Keratinocyte (primary cell): ENCODE results near the gene ATAD2B. TPM values are rescaled to one million over a fixed set of nuclear protein-coding genes. Genes with fewer than 3 reads are reported as not detected.

Experiments
- DNase-seq: peaks from one replicate; pipeline ENCODE4 v3.0.0-alpha.2; 2011; ENCODE audit warnings: low read depth, missing footprints, low spot score
- FAIRE-seq: peaks from 2 replicates; lab custom pipeline; 2011; peaks lifted over from hg19 to GRCh38; lab: Jason Lieb, UNC
- H2AFZ ChIP-seq: 2 replicates; pipeline ENCODE4 v1.6.0; 2012; ENCODE audit warnings: low read length, control low read depth, inconsistent platforms; ENCODE audit not compliant: control insufficient read depth
- H3K27ac ChIP-seq: 2 replicates; pipeline ENCODE4 v1.5.1; 2011; ENCODE audit warnings: low read length; ENCODE audit not compliant: control insufficient read depth, insufficient read depth
- H3K27me3 ChIP-seq: 3 replicates; pipeline ENCODE4 v1.6.0; 2011; ENCODE audit warnings: low read length; ENCODE audit not compliant: control insufficient read depth, insufficient read depth; ENCODE audit errors: extremely low read depth
- H3K36me3 ChIP-seq, 2 experiments: 2 replicates in 1 of 2; 3 replicates in 1 of 2; pipeline ENCODE4 v1.5.1; 2011; ENCODE audit warnings: low read length in 2 of 2, mild to moderate bottlenecking in 1 of 2; ENCODE audit not compliant: control insufficient read depth in 2 of 2, insufficient read depth in 2 of 2; ENCODE audit errors: extremely low read depth in 1 of 2
- H3K4me1 ChIP-seq: 3 replicates; pipeline ENCODE4 v1.5.1; 2011; ENCODE audit warnings: low read length; ENCODE audit not compliant: control insufficient read depth, insufficient read depth; ENCODE audit errors: extremely low read depth
- H3K4me2 ChIP-seq: 3 replicates; pipeline ENCODE4 v1.6.0; 2011; ENCODE audit warnings: low read depth, low read length; ENCODE audit not compliant: control insufficient read depth, insufficient read depth; ENCODE audit errors: extremely low read depth
- H3K4me3 ChIP-seq, 3 experiments: fragments of 200-600 bp in 1 of 3; sonication (generic) in 1 of 3; 2 replicates in 2 of 3; 3 replicates in 1 of 3; pipeline ENCODE4 v1.5.1; 2011 to 2016; ENCODE audit warnings: low read length in 3 of 3, mild to moderate bottlenecking in 3 of 3, control low read depth in 2 of 3, inconsistent platforms in 1 of 3, low read depth in 1 of 3, mixed read lengths in 1 of 3, mixed run types in 1 of 3, moderate library complexity in 1 of 3; ENCODE audit not compliant: control insufficient read depth in 2 of 3, insufficient read depth in 2 of 3; ENCODE audit errors: extremely low read depth in 1 of 3
- H3K79me2 ChIP-seq: 2 replicates; pipeline ENCODE4 v1.6.0; 2012; ENCODE audit warnings: low read length; ENCODE audit not compliant: control insufficient read depth, insufficient read depth
- H3K9ac ChIP-seq: 3 replicates; pipeline ENCODE4 v1.6.0; 2011; ENCODE audit warnings: low read length; ENCODE audit not compliant: control insufficient read depth, insufficient read depth; ENCODE audit errors: extremely low read depth
- H3K9me1 ChIP-seq: 3 replicates; pipeline ENCODE4 v1.6.0; 2011; ENCODE audit warnings: low read length; ENCODE audit not compliant: control insufficient read depth, insufficient read depth; ENCODE audit errors: extremely low read depth
- H3K9me3 ChIP-seq: 2 replicates; pipeline ENCODE4 v1.5.1; 2012; ENCODE audit warnings: low read depth, low read length; ENCODE audit not compliant: control insufficient read depth
- H4K20me1 ChIP-seq: 3 replicates; pipeline ENCODE4 v1.6.0; 2011; ENCODE audit warnings: low read length; ENCODE audit not compliant: control insufficient read depth, insufficient read depth; ENCODE audit errors: extremely low read depth
- CTCF ChIP-seq, 3 experiments: IDR thresholded peaks in 1 of 3; conservative IDR thresholded peaks in 1 of 3; optimal IDR thresholded peaks in 1 of 3; 2 replicates in 2 of 3; 3 replicates in 1 of 3; pipeline versions ENCODE3 to v1.5.1; 2011; ENCODE audit warnings: low read length in 3 of 3, mild to moderate bottlenecking in 3 of 3, moderate library complexity in 2 of 3, control low read depth in 1 of 3, inconsistent platforms in 1 of 3; ENCODE audit not compliant: insufficient read depth in 2 of 3; ENCODE audit errors: extremely low read depth in 1 of 3
- EZH2 ChIP-seq: IDR thresholded peaks from one replicate; pipeline ENCODE4 v1.6.1; 2012; ENCODE audit warnings: inconsistent platforms, mild to moderate bottlenecking, low read length, moderate library complexity
- dilution Hi-C: fragments of 300-500 bp; cut with MboI; formaldehyde crosslinking; loops from one replicate; pipeline ENCODE4 v1.7.0; 2020; ENCODE audit warnings: low sequenced_read_pairs; ENCODE audit not compliant: extremely low pct_ligation_motif_present
- polyA plus RNA-seq, 5 experiments: library from polyadenylated mRNA; depleted of rRNA in 3 of 5; stranded (reverse) in 3 of 5; stranded (forward) in 1 of 5; unstranded in 1 of 5; fragments of >200 nt; gene quantifications; 1 replicate in 1 of 5; 2 replicates in 3 of 5; 3 replicates in 1 of 5; pipeline versions ENCODE4 v1.2.1 to v1.2.3, GENCODE V29; 2011 to 2012; ENCODE audit warnings: missing spikeins in 2 of 5, low read depth in 1 of 5, low replicate concordance in 1 of 5

ATAD2B gene
- polyA plus RNA-seq, 1 donor (not counting 4 experiments of a cell fraction or from before 2014, with no cell fraction given) = 4.4 TPM

GRCh38 chr2:23711979-23712755 is 214.8 kb downstream of the ATAD2B start:
- Histone ChIP-seq H3K9ac (no peak overlapping the region), H3K36me3 (peaks cover 3 to 7% of the 10 kb centered on the region in 2 experiments), H3K27ac (no peak overlapping the region), H3K4me1 (no peaks in the 10 kb centered on the region), H3K9me1 (no peaks in the 10 kb centered on the region), H3K79me2 (no peaks in the 10 kb centered on the region), H4K20me1 (no peaks in the 10 kb centered on the region), H3K4me3 (no peak overlapping the region), H3K27me3 (no peaks in the 10 kb centered on the region), H3K4me2 (no peak overlapping the region), H2AFZ (no peak overlapping the region), H3K9me3 (no peaks in the 10 kb centered on the region)
- FAIRE-seq (no peak), DNase-seq (no peak)
- TF ChIP-seq EZH2 = no peak
- TF ChIP-seq CTCF (optimal IDR thresholded peaks at IDR 0.05 in 1 of 3, IDR thresholded peaks at IDR 0.05 in 1 of 3, conservative IDR thresholded peaks at IDR 0.05 in 1 of 3; ENCODE audit: extremely low read depth in 1 of 3, insufficient read depth in 2 of 3, low read length in 3 of 3) = no peak
- dilution Hi-C loops = no loop called here

- H3K27me3 ChIP-seq = no peaks in the 10 kb centered on the region
- no peak overlapping the region for H3K9ac ChIP-seq
- H3K36me3 ChIP-seq = peaks cover 6 to 10% of the 10 kb centered on the region in 2 experiments
- no peak overlapping the region for H3K27ac ChIP-seq
- DNase-seq (no peak), FAIRE-seq (no peak)
- no peaks in the 10 kb centered on the region for H3K4me1 ChIP-seq
- dilution Hi-C loops = no loop called here
- H3K9me1 ChIP-seq = no peaks in the 10 kb centered on the region
- H3K4me2 ChIP-seq = no peak overlapping the region
- no peak overlapping the region for H2AFZ ChIP-seq
- H3K9me3 ChIP-seq = no peaks in the 10 kb centered on the region
- no peaks in the 10 kb centered on the region for H3K79me2 ChIP-seq
- TF ChIP-seq CTCF (optimal IDR thresholded peaks at IDR 0.05 in 1 of 3, IDR thresholded peaks at IDR 0.05 in 1 of 3, conservative IDR thresholded peaks at IDR 0.05 in 1 of 3; ENCODE audit: extremely low read depth in 1 of 3, insufficient read depth in 2 of 3, low read length in 3 of 3) (no peak), EZH2 (no peak)
- no peak overlapping the region for H3K4me3 ChIP-seq
- no peaks in the 10 kb centered on the region for H4K20me1 ChIP-seq
Measured at GRCh38 chr2:23709311-23709710, 217.6 kb downstream of the ATAD2B start.
